HepG2 (cell line): ENCODE results near the gene CHTF18. TPM values are rescaled to one million over a fixed set of nuclear protein-coding genes. Genes with fewer than 3 reads are reported as not detected.
A peak's percentile ranks its signal among the peaks of the same experiment; 100 is the strongest.

ENCODE experiments used
- CSRNP2 ChIP-seq: sonication (generic); formaldehyde crosslinking; conservative IDR thresholded peaks from 2 replicates; pipeline ENCODE4 v1.8.0; 2022; ENCODE audit warnings: low read depth, missing genetic modification reagents
- DNMT1 ChIP-seq: sonication (generic); formaldehyde crosslinking; IDR thresholded peaks from 2 replicates; pipeline ENCODE4 v1.5.1; 2020; ENCODE audit warnings: mild to moderate bottlenecking, missing genetic modification reagents
- DNMT3B ChIP-seq: conservative IDR thresholded peaks from 2 replicates; pipeline ENCODE4 v1.6.1; 2016; ENCODE audit warnings: missing biosample characterization, control low read depth
- ERF ChIP-seq: IDR thresholded peaks from 2 replicates; pipeline ENCODE4 v1.6.1; 2018; ENCODE audit warnings: missing biosample characterization, missing genetic modification reagents
- MEIS2 ChIP-seq: sonication (generic); formaldehyde crosslinking; IDR thresholded peaks from 2 replicates; pipeline ENCODE4 v1.9.0; 2021; ENCODE audit warnings: mild to moderate bottlenecking, missing genetic modification reagents
- PAX8 ChIP-seq: sonication (generic); formaldehyde crosslinking; IDR thresholded peaks from 2 replicates; pipeline ENCODE4 v1.8.0; 2022; ENCODE audit warnings: mild to moderate bottlenecking, missing genetic modification reagents, borderline replicate concordance
- RAD21 ChIP-seq: fragments of 450-650 bp; formaldehyde crosslinking; IDR thresholded peaks from 2 replicates; pipeline ENCODE4 v1.5.0; 2020; ENCODE audit warnings: mild to moderate bottlenecking
- RXRB ChIP-seq: IDR thresholded peaks from 2 replicates; pipeline ENCODE4 v1.6.1; 2016; ENCODE audit warnings: borderline replicate concordance, missing genetic modification reagents, missing compliant biosample characterization
- SETDB1 ChIP-seq: sonication (generic); formaldehyde crosslinking; IDR thresholded peaks from 2 replicates; pipeline ENCODE4 v1.5.1; 2020; ENCODE audit warnings: missing genetic modification reagents, mild to moderate bottlenecking, borderline replicate concordance
- THAP9 ChIP-seq: sonication (generic); formaldehyde crosslinking; IDR thresholded peaks from 2 replicates; pipeline ENCODE4; 2020; ENCODE audit warnings: missing genetic modification reagents, mild to moderate bottlenecking, borderline replicate concordance
- ZBTB42 ChIP-seq: sonication (generic); formaldehyde crosslinking; IDR thresholded peaks from 2 replicates; pipeline ENCODE4 v1.5.0; 2020; ENCODE audit warnings: mild to moderate bottlenecking, missing genetic modification reagents
- ZBTB7B ChIP-seq: sonication (generic); formaldehyde crosslinking; IDR thresholded peaks from 2 replicates; pipeline ENCODE4 v1.4.0; 2020; ENCODE audit warnings: missing genetic modification reagents
- ZNF12 ChIP-seq: sonication (generic); formaldehyde crosslinking; IDR thresholded peaks from 2 replicates; pipeline ENCODE4 v1.5.0; 2020; ENCODE audit warnings: missing genetic modification reagents
- ZNF280D ChIP-seq: sonication (generic); formaldehyde crosslinking; IDR thresholded peaks from 2 replicates; pipeline ENCODE4 v1.5.1; 2020; ENCODE audit warnings: mild to moderate bottlenecking, missing genetic modification reagents
- ZNF343 ChIP-seq: sonication (generic); formaldehyde crosslinking; IDR thresholded peaks from 2 replicates; pipeline ENCODE4 v1.4.0; 2020; ENCODE audit warnings: mild to moderate bottlenecking, missing genetic modification reagents
- ZNF556 ChIP-seq: sonication (generic); formaldehyde crosslinking; IDR thresholded peaks from 2 replicates; pipeline ENCODE4 v1.4.0; 2020; ENCODE audit warnings: mild to moderate bottlenecking, missing genetic modification reagents, borderline replicate concordance
- ZNF576 ChIP-seq: sonication (generic); formaldehyde crosslinking; IDR thresholded peaks from 2 replicates; pipeline ENCODE4 v1.4.0; 2020; ENCODE audit warnings: mild to moderate bottlenecking, missing genetic modification reagents
- ZNF691 ChIP-seq: sonication (generic); formaldehyde crosslinking; IDR thresholded peaks from 2 replicates; pipeline ENCODE4 v1.4.0; 2020; ENCODE audit warnings: missing genetic modification reagents, low read depth, mild to moderate bottlenecking, borderline replicate concordance
- ZNF713 ChIP-seq: sonication (generic); formaldehyde crosslinking; IDR thresholded peaks from 2 replicates; pipeline ENCODE4 v1.4.0; 2020; ENCODE audit warnings: mild to moderate bottlenecking, missing genetic modification reagents
- ZNF766 ChIP-seq: sonication (generic); formaldehyde crosslinking; IDR thresholded peaks from 2 replicates; pipeline ENCODE4 v1.5.0; 2020; ENCODE audit warnings: missing genetic modification reagents, borderline replicate concordance
- ZNF788 ChIP-seq: sonication (generic); formaldehyde crosslinking; IDR thresholded peaks from 2 replicates; pipeline ENCODE4 v1.5.0; 2020; ENCODE audit warnings: mild to moderate bottlenecking, missing genetic modification reagents, borderline replicate concordance
- ZNF839 ChIP-seq: sonication (generic); formaldehyde crosslinking; IDR thresholded peaks from 2 replicates; pipeline ENCODE4 v1.4.0; 2020; ENCODE audit warnings: missing genetic modification reagents, mild to moderate bottlenecking, borderline replicate concordance
- polyA plus RNA-seq, 8 experiments: library from polyadenylated mRNA; depleted of rRNA in 3 of 8; stranded (reverse) in 7 of 8; unstranded in 1 of 8; fragments of >200 nt; fragmentation: Illumina TruSeq in 4 of 8; extraction: Trizol in 4 of 8; gene quantifications; 2 replicates each; pipeline versions ENCODE4 v1.2.1 to v1.2.3, GENCODE V29; 2011 to 2016; ENCODE audit warnings: low read depth in 4 of 8, missing spikeins in 1 of 8, mixed read lengths in 1 of 8; ENCODE audit not compliant: insufficient read depth in 1 of 8
- total RNA-seq, 5 experiments: library from RNA; depleted of rRNA; stranded (reverse); fragments of >200 nt; fragmentation: Illumina TruSeq; extraction: Trizol; gene quantifications; 2 replicates each; pipeline ENCODE4 v1.2.3, GENCODE V29; 2016; ENCODE audit warnings: low read depth in 1 of 5

Gene CHTF18
- total and polyA plus RNA-seq, 2 of the 13 experiments (the other 11 are each of a cell fraction or from before 2014, with no cell fraction given), result 8.6 to 22.9 TPM

- TF ChIP-seq PAX8 (CRISPR knock-in tag) (no peak), CSRNP2 (no peak), ZNF280D (CRISPR knock-in tag) (no peak), ZBTB42 (CRISPR knock-in tag) (no peak), ZNF839 (CRISPR knock-in tag) (no peak), ZNF713 (CRISPR knock-in tag) (no peak), ZNF556 (CRISPR knock-in tag) (no peak), ZNF343 (no peak), DNMT1 (CRISPR knock-in tag) (no peak), ZNF12 (CRISPR knock-in tag) (no peak), ZNF766 (CRISPR knock-in tag) (no peak), ZBTB7B (CRISPR knock-in tag) (peak; percentile 49; the same call in 1 of the 2 replicates), DNMT3B (CRISPR knock-in tag) (no peak), RAD21 (CRISPR knock-in tag) (peak; percentile 94), SETDB1 (no peak), RXRB (CRISPR knock-in tag) (no peak), MEIS2 (CRISPR knock-in tag) (no peak), ZNF788 (CRISPR knock-in tag) (no peak), THAP9 (no peak), ZNF576 (CRISPR knock-in tag) (no peak), ERF (no peak), ZNF691 (CRISPR knock-in tag) (0 out of 2 replicates have a peak, but pooled peaks have one; percentile 29)
Measured at GRCh38 chr16:813204-813915, 24.9 kb downstream of the CHTF18 start (continued).
